Urinary bladder (tissue), 4 donors: ENCODE data around the gene MAPRE3. TPM values are rescaled to one million over a fixed set of nuclear protein-coding genes. Genes with fewer than 3 reads are reported as not detected.

Experiments
- DNase-seq: peaks from one replicate; pipeline ENCODE4 v3.0.0-alpha.2; 2015; ENCODE audit errors: extremely low spot score
- H3K27ac ChIP-seq: one replicate; pipeline ENCODE4 v1.5.1; 2013; ENCODE audit warnings: low read depth, mild to moderate bottlenecking, moderate library complexity
- H3K36me3 ChIP-seq: one replicate; pipeline ENCODE4 v1.6.1; 2013; ENCODE audit warnings: mild to moderate bottlenecking, moderate library complexity; ENCODE audit not compliant: insufficient read depth
- H3K4me1 ChIP-seq: one replicate; pipeline ENCODE4 v1.6.1; 2013; ENCODE audit warnings: mild to moderate bottlenecking, moderate library complexity; ENCODE audit not compliant: insufficient read depth
- H3K4me3 ChIP-seq: one replicate; pipeline ENCODE4 v1.5.1; 2013; ENCODE audit warnings: low read depth, low read length
- WGBS: extraction: QIAGEN DNeasy Blood & Tissue Kit; methylation state at CpG from one replicate; pipeline ENCODE4 v1.1.7; 2013; 5-methylcytosine and 5-hydroxymethylcytosine counted together
- polyA plus RNA-seq: library from polyadenylated mRNA; stranded (reverse); fragments of 200-250 nt; gene quantifications from one replicate; pipeline ENCODE4 v1.2.3, GENCODE V29; 2013
- total RNA-seq: library from RNA; depleted of rRNA; stranded (reverse); fragments of >200 nt; gene quantifications from one replicate; pipeline ENCODE4 v1.2.3, GENCODE V29; 2014
- donor health status: healthy with polysubstance abuse.
- donor health status: healthy.

MAPRE3 gene
- total and polyA plus RNA-seq, 2 donors, result 3.2 to 24.4 TPM

DNA sequence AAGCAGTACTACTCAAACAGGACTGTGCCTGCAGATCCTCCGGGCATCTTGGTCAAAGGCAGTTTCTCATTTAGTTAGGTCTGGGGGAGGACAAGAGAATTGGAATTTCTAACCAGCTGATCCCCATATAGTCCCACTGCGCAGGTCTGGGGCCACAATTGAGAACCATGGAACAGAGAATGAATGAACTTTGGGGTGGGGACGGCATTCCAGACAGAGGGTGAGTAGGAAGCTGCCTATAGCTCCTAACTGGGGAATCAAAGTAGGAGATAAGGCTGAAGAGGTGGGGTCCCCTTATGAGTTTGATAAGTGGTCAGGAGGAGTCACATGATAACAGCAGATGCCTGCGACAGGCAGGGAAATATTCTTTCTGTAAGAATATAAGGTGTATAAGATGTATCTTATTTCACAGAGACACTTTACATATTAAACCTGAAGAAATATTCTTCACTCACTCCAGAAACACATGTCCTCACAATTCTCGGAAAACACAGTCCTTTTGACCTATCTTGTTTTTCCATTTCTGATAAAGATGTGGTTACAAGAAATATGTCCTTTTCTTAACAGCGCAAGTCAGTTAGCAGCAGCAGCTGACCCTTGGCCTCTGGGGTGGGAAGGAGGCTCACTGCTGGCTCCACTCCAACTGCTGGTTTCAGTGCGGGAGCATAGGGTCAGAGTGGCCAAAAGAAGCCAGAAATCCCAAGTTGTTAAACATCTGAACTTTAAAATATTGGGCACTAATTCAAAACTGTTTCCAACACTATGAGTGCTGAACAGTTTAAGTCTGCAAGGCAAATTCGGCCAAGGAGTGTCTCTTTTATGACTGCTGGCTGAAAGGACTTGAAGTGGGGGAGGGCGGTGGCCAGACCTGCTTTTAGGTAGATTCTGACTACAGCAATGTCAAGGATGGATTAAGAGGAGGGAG, 49.8 kb downstream of the MAPRE3 start:
- DNase-seq, result no peak
- 61% methylated on average over 9 of the region's 9 CpGs for WGBS
- Histone ChIP-seq H3K27ac (no peak overlapping the region), H3K4me3 (no peak overlapping the region), H3K4me1 (no peaks in the 10 kb centered on the region), H3K36me3 (peaks cover 2% of the 10 kb centered on the region)

DNA sequence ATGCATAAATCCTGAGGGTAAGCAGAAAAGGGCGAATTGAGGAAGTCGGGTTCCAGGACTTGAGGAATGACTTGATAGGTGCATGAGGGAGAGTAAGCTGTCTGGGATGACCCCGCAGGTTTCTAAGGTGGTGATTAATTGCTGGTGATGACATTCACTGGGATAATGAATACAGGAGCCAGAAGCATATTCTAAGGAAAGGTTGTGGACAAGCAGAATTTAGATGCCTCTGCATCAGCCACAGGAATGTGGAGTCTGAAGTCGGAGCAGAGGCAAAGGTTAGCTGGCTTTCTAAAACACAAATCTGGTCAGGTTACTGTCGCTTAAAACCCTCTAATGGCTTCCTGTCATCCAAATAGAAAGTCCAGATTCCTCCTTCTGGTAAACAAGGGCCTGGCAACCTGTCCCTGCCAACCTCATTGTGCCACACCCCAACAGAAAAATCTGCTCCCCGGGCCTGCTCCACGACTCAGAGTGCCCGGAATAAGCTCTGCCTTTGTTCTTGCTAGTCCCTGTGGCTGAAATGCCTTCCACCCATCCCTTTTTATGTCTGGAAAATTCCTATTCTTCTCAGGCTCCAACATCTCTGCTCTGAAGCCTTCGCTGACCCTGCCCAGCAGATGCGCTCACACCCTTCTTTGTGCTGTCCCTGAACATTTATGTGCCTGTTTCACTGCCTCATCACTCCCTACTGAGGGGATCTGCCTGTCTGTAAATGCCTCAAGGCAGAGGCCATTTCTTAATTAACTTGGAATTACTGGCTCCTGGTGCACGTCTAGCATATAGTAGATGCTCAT, 51.0 kb downstream of the MAPRE3 start:
- no peak overlapping the region for H3K4me3 ChIP-seq
- H3K27ac ChIP-seq, result no peak overlapping the region
- WGBS, result 76% methylated on average over 11 of the region's 11 CpGs
- H3K4me1 ChIP-seq, result no peaks in the 10 kb centered on the region
- no peak for DNase-seq
- peaks cover 3% of the 10 kb centered on the region for H3K36me3 ChIP-seq

DNA sequence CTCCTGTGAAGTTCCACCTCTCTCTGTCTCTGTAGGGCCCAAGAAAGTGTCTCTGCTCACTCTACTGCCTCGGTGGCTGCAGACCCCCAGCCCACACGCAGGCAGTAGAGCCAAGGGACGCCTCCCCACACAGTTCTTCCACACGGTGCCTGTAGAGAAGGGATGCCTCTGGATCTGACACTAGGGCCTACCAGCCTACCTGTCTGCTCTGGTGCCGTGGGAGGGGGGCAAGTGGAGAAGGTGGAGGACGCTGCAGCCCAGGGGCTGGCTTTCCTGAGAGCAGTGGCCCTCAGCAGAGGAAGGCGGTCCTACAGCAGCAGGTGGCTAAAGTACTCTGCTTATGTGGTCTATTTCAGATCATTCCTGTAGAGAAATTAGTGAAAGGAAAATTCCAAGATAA, 53.3 kb downstream of the MAPRE3 start:
- peaks cover 4% of the 10 kb centered on the region for H3K36me3 ChIP-seq
- WGBS, result 92% methylated on average over 7 of the region's 7 CpGs

DNA sequence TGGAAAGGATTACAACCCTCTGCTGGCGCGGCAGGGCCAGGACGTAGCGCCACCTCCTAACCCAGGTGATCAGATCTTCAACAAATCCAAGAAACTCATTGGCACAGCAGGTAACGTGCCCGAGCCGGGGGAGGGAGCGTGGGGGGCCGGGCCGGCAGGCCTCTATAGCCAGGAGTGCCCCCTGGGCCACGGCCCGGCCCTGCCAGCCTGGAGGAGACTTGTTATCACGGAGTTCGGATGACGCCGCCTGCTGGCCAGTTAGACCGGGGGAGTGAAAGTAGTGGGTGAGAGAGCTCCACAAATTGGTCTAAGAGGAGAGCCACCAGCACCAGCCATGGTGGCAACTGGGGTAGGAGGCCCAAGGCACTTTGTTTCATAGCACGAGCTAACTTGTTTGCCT, 53.8 kb downstream of the MAPRE3 start:
- no peak overlapping the region for H3K4me3 ChIP-seq
- H3K36me3 ChIP-seq, result peaks cover 4% of the 10 kb centered on the region
- 77% methylated on average over 18 of the region's 18 CpGs for WGBS
- H3K4me1 ChIP-seq, result no peaks in the 10 kb centered on the region
- H3K27ac ChIP-seq, result no peak overlapping the region
- no peak for DNase-seq

More for the DNA sequence above, 53.3 kb downstream of the MAPRE3 start:
- Histone ChIP-seq H3K4me3 (no peak overlapping the region), H3K4me1 (no peaks in the 10 kb centered on the region), H3K27ac (no peak overlapping the region)
- DNase-seq, result no peak

DNA sequence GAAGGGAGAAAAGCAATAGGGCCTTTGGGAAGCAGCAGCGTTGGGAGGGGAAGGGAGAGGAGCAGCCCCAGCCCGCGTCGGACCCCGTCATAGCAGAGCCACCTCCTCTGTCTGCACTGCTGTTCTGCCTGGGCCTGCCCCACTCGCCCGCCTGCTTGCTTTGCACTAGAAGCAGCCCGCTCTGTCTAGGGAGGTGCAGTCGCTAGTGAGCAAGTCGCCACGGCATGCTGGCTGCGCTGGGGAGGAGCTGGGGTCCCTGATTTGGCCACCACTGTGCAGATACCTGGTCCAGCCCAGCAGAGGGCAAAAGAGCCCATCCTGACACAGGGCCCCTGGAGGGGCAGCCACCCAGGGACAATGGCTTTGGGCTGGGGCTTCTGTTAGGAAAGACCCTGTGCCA, 54.4 kb downstream of the MAPRE3 start:
- peaks cover 4% of the 10 kb centered on the region for H3K36me3 ChIP-seq

DNA sequence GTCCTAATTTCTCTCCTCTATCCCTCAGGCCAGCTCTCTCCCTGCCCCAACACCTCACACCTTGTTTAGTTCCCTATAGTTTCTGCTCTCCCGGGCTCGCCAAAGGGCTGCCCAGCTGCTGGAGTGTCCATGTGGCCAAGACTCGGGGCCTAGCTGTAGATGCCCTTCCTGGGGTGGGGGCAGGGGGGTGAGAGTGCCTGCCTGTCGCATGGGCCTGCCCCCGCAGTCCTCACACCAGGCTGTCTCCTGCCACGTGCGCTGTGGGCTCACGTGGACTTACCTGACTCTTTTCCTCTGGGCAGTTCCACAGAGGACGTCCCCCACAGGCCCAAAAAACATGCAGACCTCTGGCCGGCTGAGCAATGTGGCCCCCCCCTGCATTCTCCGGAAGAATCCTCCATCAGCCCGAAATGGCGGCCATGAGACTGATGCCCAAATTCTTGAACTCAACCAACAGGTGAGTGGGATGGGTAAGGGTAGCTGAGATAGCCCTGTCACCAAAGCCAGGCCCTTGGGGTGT, 54.9 kb downstream of the MAPRE3 start:
- 91% methylated on average over 13 of the region's 13 CpGs for WGBS
- no peak overlapping the region for H3K4me3 ChIP-seq
- peaks cover 4% of the 10 kb centered on the region for H3K36me3 ChIP-seq
- no peaks in the 10 kb centered on the region for H3K4me1 ChIP-seq
- no peak overlapping the region for H3K27ac ChIP-seq
- DNase-seq, result no peak

More for the DNA sequence above, 54.4 kb downstream of the MAPRE3 start:
- no peak overlapping the region for H3K27ac ChIP-seq
- no peak for DNase-seq
- no peak overlapping the region for H3K4me3 ChIP-seq
- H3K4me1 ChIP-seq, result no peaks in the 10 kb centered on the region
- 87% methylated on average over 12 of the region's 12 CpGs for WGBS

DNA sequence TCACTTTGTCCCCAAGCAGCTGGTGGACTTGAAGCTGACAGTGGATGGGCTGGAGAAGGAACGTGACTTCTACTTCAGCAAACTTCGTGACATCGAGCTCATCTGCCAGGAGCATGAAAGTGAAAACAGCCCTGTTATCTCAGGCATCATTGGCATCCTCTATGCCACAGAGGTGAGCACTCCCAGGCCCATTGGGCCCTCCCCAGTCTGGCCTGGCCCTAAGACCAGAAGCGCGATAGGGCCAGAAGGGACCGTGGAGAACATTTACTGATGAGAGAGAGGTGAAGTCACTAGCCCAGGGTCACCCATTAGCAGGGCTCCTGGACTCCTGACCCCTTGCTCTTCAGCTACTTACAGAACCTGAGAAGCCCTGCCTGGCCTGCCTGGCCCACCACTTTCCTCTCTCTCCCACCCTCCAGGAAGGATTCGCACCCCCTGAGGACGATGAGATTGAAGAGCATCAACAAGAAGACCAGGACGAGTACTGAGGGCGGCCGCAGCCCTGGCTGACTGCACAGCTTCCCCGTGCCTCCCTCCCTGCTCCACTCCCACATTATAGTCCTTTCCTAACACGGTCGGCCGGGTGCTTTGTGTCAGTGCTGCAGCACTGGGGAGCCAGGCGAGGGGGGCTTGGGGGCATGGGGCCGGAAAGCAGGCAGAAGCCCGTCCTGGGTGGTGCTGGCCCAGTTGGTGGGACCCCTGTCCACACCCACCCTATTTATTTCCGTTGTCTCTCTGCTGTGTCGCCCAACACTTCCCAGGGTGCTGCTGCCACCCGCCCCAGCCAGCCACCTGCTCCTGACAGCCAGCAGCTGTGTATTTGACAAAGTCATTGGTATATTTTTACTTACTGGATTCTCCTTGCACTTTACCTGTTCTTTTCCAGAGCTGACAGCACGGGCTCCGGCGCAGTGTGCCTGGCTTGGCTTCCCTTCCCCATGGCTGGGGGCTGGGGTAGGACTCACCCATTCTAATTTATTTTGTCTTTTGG, 55.7 kb downstream of the MAPRE3 start:
- H3K4me1 ChIP-seq, result no peaks in the 10 kb centered on the region
- H3K27ac ChIP-seq, result no peak overlapping the region
- 88% methylated on average over 24 of the region's 24 CpGs for WGBS
- H3K4me3 ChIP-seq, result no peak overlapping the region
- DNase-seq, result no peak
- H3K36me3 ChIP-seq, result peaks cover 4% of the 10 kb centered on the region

DNA sequence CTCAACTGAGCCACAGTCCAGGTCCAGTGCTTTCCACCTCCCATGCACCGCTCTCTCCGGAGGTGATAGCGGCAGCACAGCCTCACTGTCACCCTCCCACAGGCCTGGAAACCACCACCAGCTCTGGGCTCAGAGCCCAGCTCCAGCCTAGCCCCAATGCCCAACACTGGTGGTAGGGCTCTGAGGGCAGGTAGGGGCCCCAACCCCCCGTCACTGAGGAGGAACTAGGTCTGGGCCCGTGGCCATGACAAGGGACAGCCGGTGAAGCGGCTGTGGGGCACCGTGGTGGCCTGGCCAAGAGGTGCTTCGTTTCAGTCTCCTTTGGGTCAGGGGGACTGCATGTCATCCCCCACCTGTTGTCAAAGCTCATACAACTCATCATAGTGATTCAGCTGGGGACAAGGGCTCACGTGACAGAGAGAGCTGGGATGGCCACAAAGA, 56.8 kb downstream of the MAPRE3 start:
- Histone ChIP-seq H3K36me3 (peaks cover 4% of the 10 kb centered on the region), H3K27ac (no peak overlapping the region), H3K4me3 (no peak overlapping the region), H3K4me1 (no peaks in the 10 kb centered on the region)
- 89% methylated on average over 10 of the region's 10 CpGs for WGBS
- DNase-seq, result no peak

DNA sequence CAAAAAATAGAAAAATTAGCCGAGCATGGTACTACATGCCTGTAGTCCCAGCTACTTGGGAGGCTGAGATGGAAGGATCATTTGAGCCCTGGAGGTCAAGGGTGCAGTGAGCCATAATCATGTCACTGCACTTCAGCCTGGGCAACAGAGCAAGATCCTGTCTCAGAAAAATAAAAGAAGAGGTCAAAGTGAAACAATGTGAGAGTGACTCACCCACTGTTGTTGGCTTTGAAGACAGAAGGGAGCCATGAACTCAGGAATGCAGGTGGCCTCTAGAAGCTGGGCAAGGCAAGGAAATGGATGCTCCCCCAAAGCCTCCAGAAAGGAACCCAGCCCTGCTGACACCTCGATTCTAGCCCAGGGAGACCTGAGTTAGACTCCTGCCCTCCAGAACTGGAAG, 58.6 kb downstream of the MAPRE3 start:
- no peak for DNase-seq
- Histone ChIP-seq H3K27ac (no peak overlapping the region), H3K4me3 (no peak overlapping the region), H3K4me1 (no peaks in the 10 kb centered on the region), H3K36me3 (peaks cover 2% of the 10 kb centered on the region)
- 90% methylated on average over 2 of the region's 2 CpGs for WGBS

DNA sequence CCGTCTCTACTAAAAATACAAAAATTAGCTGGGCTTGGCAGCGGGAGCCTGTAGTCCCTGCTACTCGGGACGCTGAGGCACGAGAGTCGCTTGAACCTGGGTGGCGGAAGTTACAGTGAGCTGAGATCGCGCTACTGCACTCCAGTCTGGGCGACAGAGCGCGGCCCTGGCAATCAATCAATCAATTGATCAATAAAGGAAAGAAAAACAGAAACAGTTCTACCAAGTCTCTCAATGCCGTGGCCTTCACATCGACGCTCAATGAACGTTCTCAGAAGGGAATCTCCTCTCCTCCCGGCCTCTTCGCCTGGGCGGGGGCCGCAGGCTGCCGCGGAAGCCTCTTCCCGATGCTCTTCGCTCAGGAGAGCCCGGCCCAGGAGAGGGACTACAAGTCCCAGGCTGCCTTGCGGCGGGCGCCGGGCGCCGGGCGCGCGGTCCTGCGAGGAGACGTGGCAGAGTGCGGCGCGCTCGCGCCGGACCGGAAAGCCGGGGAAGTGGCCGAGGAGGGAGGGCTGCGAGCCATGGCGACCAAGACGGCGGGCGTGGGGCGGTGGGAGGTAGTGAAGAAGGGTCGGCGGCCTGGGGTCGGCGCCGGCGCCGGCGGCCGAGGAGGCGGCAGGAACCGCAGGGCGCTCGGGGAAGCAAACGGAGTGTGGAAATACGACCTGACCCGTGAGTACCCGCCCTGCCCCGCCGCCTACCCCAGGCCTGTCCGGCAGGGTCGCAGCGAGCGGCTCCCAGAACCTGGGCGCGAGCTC, 62.2 kb downstream of the MAPRE3 start, which contains the start of gene TMEM214:
TMEM214 (plus strand) TSS at position 471 of the 758 bp plus-strand sequence; CDS start at position 522, 51 bp downstream.
- WGBS, result under 1% methylated on average over 76 of the region's 76 CpGs
- H3K27ac ChIP-seq, result peak within 1 kb of the TSS; percentile 72
- DNase-seq, result peak; percentile 28
- no peaks in the 10 kb centered on the region for H3K36me3 ChIP-seq
- H3K4me1 ChIP-seq, result no peaks in the 10 kb centered on the region
- peak within 1 kb of the TSS; percentile 86 for H3K4me3 ChIP-seq

DNA sequence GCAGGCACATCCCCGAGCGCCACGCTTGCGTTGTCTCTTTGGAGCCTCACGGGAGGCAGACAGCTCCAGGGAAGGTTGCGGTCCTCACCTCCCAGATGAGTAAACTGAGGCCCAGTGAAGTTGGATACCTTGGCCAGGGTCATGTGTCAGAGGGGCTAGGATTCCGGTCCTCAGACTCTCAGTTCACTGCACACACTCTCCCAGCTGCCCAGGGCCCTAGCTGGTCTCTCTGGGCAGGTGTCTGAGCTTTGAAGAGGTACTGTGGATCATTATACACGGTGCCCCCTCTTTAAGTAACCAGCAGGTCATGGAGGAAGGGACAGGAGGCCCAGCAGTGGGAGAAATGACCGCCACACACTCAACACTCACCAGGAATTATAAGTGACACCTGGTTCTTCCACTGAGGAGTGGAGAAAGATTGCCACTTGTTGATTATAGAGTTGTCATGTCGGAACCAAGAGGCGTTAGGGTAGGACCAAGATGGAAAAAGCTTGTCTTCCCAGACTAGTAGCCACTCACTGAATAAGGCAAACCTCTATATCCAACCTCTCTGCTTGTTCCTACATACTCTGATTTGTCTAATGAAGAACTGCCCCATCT, 62.9 kb downstream of the MAPRE3 start:
- DNase-seq, result no peak
- H3K27ac ChIP-seq, result peak overlapping the region; percentile 72
- H3K4me1 ChIP-seq, result no peaks in the 10 kb centered on the region
- 8% methylated on average over 11 of the region's 11 CpGs for WGBS
- H3K4me3 ChIP-seq, result peak overlapping the region; percentile 86
- H3K36me3 ChIP-seq, result no peaks in the 10 kb centered on the region

DNA sequence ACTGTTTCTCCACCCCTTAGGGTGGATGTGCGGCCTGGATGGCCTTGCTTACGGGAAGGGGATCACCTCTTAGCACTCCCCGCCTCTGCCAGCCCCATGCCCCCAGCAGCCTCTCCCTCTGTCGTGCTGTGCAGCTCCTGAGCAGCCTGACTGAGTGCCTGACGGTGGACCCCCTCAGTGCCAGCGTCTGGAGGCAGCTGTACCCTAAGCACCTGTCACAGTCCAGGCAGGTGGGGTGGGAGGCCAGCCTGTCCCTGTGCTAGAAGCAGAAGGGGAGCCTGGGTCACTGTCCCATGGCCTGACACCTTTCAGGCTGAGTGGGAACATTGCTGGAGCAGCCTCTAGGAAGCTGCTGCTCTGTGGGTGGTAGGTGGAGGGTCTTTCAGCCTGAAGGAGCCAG, 67.6 kb downstream of the MAPRE3 start:
- no peaks in the 10 kb centered on the region for H3K4me1 ChIP-seq
- DNase-seq, result no peak
- no peaks in the 10 kb centered on the region for H3K36me3 ChIP-seq
- whole genome bisulfite sequencing, result 93% methylated on average over 6 of the region's 6 CpGs
- no peak overlapping the region for H3K27ac ChIP-seq
- H3K4me3 ChIP-seq, result no peak overlapping the region
